PC-3 (cell line): ENCODE measurements around the gene PROX1. TPM values are rescaled to one million over a fixed set of nuclear protein-coding genes. Genes with fewer than 3 reads are reported as not detected.

ENCODE experiments used
- ATAC-seq: fragments of 200-7000 bp; cut with Tn5 transposase; 2 replicates; pipeline ENCODE4 v1.9.1; 2020; ENCODE audit warnings: mild to moderate bottlenecking, moderate library complexity
- BruUV-seq: library from RNA; stranded (reverse); fragments of 400-500 nt; replicated peaks from 2 replicates; lab custom pipeline; 2021; lab: Mats Ljungman, UMichigan
- CTCF ChIA-PET: fragments of 300-600 bp; sonication (Branson Sonifier 250); formaldehyde crosslinking; loops from one replicate; lab custom pipeline; 2022; ENCODE audit warnings: antibody characterized with exemption; lab: Charles Lee
- POLR2A ChIA-PET: fragments of 300-600 bp; sonication (Branson Sonifier 250); formaldehyde crosslinking; loops from one replicate; lab custom pipeline; 2022; ENCODE audit warnings: antibody characterized with exemption; ENCODE audit not compliant: unreplicated experiment; lab: Charles Lee
- DNase-seq: peaks from one replicate; pipeline ENCODE4 v3.0.0-alpha.2; 2015
- H2AFZ ChIP-seq: fragments of 300-600 bp; sonication (generic); 2 replicates; pipeline ENCODE4 v1.6.0; 2016; ENCODE audit warnings: antibody characterized with exemption, low read length
- H3F3A ChIP-seq: fragments of 300-600 bp; sonication (generic); one replicate; pipeline ENCODE4 v1.6.0; 2017; ENCODE audit warnings: antibody characterized with exemption, low read length, control low read depth, mild to moderate bottlenecking; ENCODE audit not compliant: unreplicated experiment
- H3K27ac ChIP-seq: fragments of 300-600 bp; sonication (generic); 2 replicates; pipeline ENCODE4 v1.5.1; 2016; ENCODE audit warnings: mild to moderate bottlenecking, low read length
- H3K27me3 ChIP-seq: fragments of 300-600 bp; sonication (generic); 2 replicates; pipeline ENCODE4 v1.6.1; 2016; ENCODE audit warnings: low read length, mixed read lengths
- H3K36me3 ChIP-seq: fragments of 300-600 bp; sonication (generic); 2 replicates; pipeline ENCODE4 v1.6.1; 2016; ENCODE audit warnings: low read depth, mixed run types, low read length, mixed read lengths
- H3K4me1 ChIP-seq: fragments of 300-600 bp; sonication (generic); 2 replicates; pipeline ENCODE4 v1.5.1; 2016; ENCODE audit warnings: low read length; ENCODE audit not compliant: insufficient read depth
- H3K4me2 ChIP-seq: fragments of 300-600 bp; sonication (generic); 2 replicates; pipeline ENCODE4 v1.6.0; 2016; ENCODE audit warnings: low read length
- H3K4me3 ChIP-seq: fragments of 300-600 bp; sonication (generic); 2 replicates; pipeline ENCODE4 v1.5.1; 2016; ENCODE audit warnings: mild to moderate bottlenecking, low read length, mixed read lengths
- H3K79me2 ChIP-seq: fragments of 300-600 bp; sonication (generic); 2 replicates; pipeline ENCODE4 v1.6.1; 2017; ENCODE audit warnings: low read length, mixed read lengths
- H3K9ac ChIP-seq: fragments of 300-600 bp; sonication (generic); 2 replicates; pipeline ENCODE4 v1.6.0; 2016; ENCODE audit warnings: mild to moderate bottlenecking, low read length
- H3K9me2 ChIP-seq: fragments of 300-600 bp; sonication (generic); replicated peaks from 2 replicates; pipeline ENCODE4 v1.6.1; 2016; ENCODE audit warnings: mixed run types, low read length, mixed read lengths
- H3K9me3 ChIP-seq: fragments of 300-600 bp; sonication (generic); 2 replicates; pipeline ENCODE4 v1.6.1; 2016; ENCODE audit warnings: low read length, mixed read lengths
- H4K20me1 ChIP-seq: fragments of 300-600 bp; sonication (generic); 2 replicates; pipeline ENCODE4 v1.6.1; 2016; ENCODE audit warnings: low read length, mixed read lengths
- CTCF ChIP-seq: fragments of 300-600 bp; sonication (generic); conservative IDR thresholded peaks from 2 replicates; pipeline ENCODE4 v1.5.1; 2017; ENCODE audit warnings: antibody characterized with exemption, low read depth, mild to moderate bottlenecking, low read length
- EZH2 ChIP-seq: fragments of 300-600 bp; sonication (generic); IDR thresholded peaks from one replicate; pipeline ENCODE4 v1.6.1; 2017; ENCODE audit warnings: antibody characterized with exemption, mild to moderate bottlenecking, low read length; ENCODE audit not compliant: unreplicated experiment
- EZH2phosphoT487 ChIP-seq: fragments of 300-600 bp; sonication (generic); IDR thresholded peaks from 2 replicates; pipeline ENCODE4 v1.6.1; 2018; ENCODE audit warnings: mild to moderate bottlenecking, antibody characterized with exemption, low read length, borderline replicate concordance
- intact Hi-C: fragments of 100-400 bp; cut with micrococcal nuclease; formaldehyde crosslinking; loops from 2 replicates; pipeline ENCODE4 v1.9.0; 2023
- total RNA-seq: library from RNA; depleted of rRNA; stranded (reverse); fragments of >200 nt; gene quantifications from 2 replicates; pipeline ENCODE4 v1.2.3, GENCODE V29; 2014

Gene PROX1
- total RNA-seq, 1 experiment from 2014 or later = not detected

GRCh38 chr1:213972141-213972540 is 15.6 kb upstream of the PROX1 start:
- Histone ChIP-seq H3K79me2 (no peaks in the 10 kb centered on the region), H3K9ac (no peak overlapping the region), H3K9me2 (no peaks in the 10 kb centered on the region), H3K4me3 (no peak overlapping the region), H3K27ac (no peak overlapping the region), H2AFZ (no peak overlapping the region), H3K9me3 (no peaks in the 10 kb centered on the region), H4K20me1 (no peaks in the 10 kb centered on the region), H3F3A (no peaks in the 10 kb centered on the region), H3K36me3 (no peaks in the 10 kb centered on the region), H3K4me2 (no peak overlapping the region), H3K27me3 (peaks cover 38% of the 10 kb centered on the region), H3K4me1 (peaks cover 11% of the 10 kb centered on the region; the same call in 1 of the 2 replicates)
- no TSS peak for BruUV-seq
- DNase-seq (no peak), ATAC-seq (no peak)
- ChIA-PET POLR2A (no interaction called here), CTCF (no interaction called here)
- intact Hi-C loops = no loop called here
- TF ChIP-seq EZH2phosphoT487 (no peak), CTCF (no peak), EZH2 (no peak)

GRCh38 chr1:213973129-213973528 is 14.6 kb upstream of the PROX1 start:
- no peak overlapping the region for H3K9ac ChIP-seq
- no TSS peak for BruUV-seq
- POLR2A ChIA-PET = no interaction called here
- no peaks in the 10 kb centered on the region for H3K9me2 ChIP-seq
- no peak overlapping the region for H3K4me3 ChIP-seq
- H3K4me2 ChIP-seq = no peak overlapping the region
- H3K27me3 ChIP-seq = peaks cover 42% of the 10 kb centered on the region
- H4K20me1 ChIP-seq = no peaks in the 10 kb centered on the region
- no peaks in the 10 kb centered on the region for H3K79me2 ChIP-seq
- CTCF ChIA-PET = no interaction called here
- no peaks in the 10 kb centered on the region for H3K36me3 ChIP-seq
- TF ChIP-seq CTCF = no peak
- TF ChIP-seq EZH2 = no peak
- no peak for TF ChIP-seq EZH2phosphoT487
- no peaks in the 10 kb centered on the region for H3F3A ChIP-seq
- no peak overlapping the region for H2AFZ ChIP-seq
- peaks cover 11% of the 10 kb centered on the region; the same call in 1 of the 2 replicates for H3K4me1 ChIP-seq
- no peak overlapping the region for H3K27ac ChIP-seq
- intact Hi-C loops = no loop called here
- peak; percentile 45; the same call in 1 of the 2 replicates for ATAC-seq
- peak; percentile 72 for DNase-seq
- no peaks in the 10 kb centered on the region for H3K9me3 ChIP-seq

- H3K4me3 ChIP-seq = no peak overlapping the region
- no peaks in the 10 kb centered on the region for H4K20me1 ChIP-seq
- H3K9ac ChIP-seq = no peak overlapping the region
- H3K9me3 ChIP-seq = no peaks in the 10 kb centered on the region
- peaks cover 56% of the 10 kb centered on the region for H3K27me3 ChIP-seq
- DNase-seq = no peak
- H3K79me2 ChIP-seq = no peaks in the 10 kb centered on the region
- no peak overlapping the region for H2AFZ ChIP-seq
- POLR2A ChIA-PET = no interaction called here
- BruUV-seq = no TSS peak
- intact Hi-C loops = no loop called here
- CTCF ChIA-PET = no interaction called here
- no peak overlapping the region for H3K4me2 ChIP-seq
- no peaks in the 10 kb centered on the region for H3K9me2 ChIP-seq
- ATAC-seq = no peak
- no peaks in the 10 kb centered on the region for H3F3A ChIP-seq
- TF ChIP-seq EZH2 (no peak), CTCF (no peak), EZH2phosphoT487 (no peak)
- H3K4me1 ChIP-seq = peaks cover 11% of the 10 kb centered on the region; the same call in 1 of the 2 replicates
- H3K36me3 ChIP-seq = no peaks in the 10 kb centered on the region
- no peak overlapping the region for H3K27ac ChIP-seq
Measured at GRCh38 chr1:213976665-213977485, 10.9 kb upstream of the PROX1 start.
